Measurements from ENCODE around the gene ORM1.

Gene ORM1

GRCh38 chr9:114276908-114277821, 45.7 kb upstream of the ORM1 start:
- H3K27ac ChIP-seq (replicated peaks; ENCODE audit: low read length): no peak overlapping the region
- peaks cover 5% of the 10 kb centered on the region in 2 donors for H3K36me3 ChIP-seq (replicated peaks in 1 of 2; ENCODE audit: control insufficient read depth in 2 of 2, insufficient read depth in 2 of 2, low read length in 2 of 2)
- H4K91ac ChIP-seq (ENCODE audit: low read depth, low read length, poor library complexity): no peak overlapping the region
- H3K14ac ChIP-seq (ENCODE audit: low read length): no peak overlapping the region
- no peak overlapping the region for H2AFZ ChIP-seq (ENCODE audit: low read length)
- no peak overlapping the region for H2BK12ac ChIP-seq (ENCODE audit: low read length)
- WGBS, 2 donors (ENCODE audit: extremely low coverage in 2 of 2, insufficient read length in 2 of 2, insufficient replicate concordance in 1 of 2): no CpG with 5 or more reads among the region's 18 CpGs
- H3K9ac ChIP-seq (ENCODE audit: low read depth, low read length, poor library complexity): no peak overlapping the region
- peak overlapping the region; percentile 5 for H2AK5ac ChIP-seq (ENCODE audit: low read depth, low read length)
- no peak overlapping the region for H2BK120ac ChIP-seq (ENCODE audit: low read depth, low read length)
- no peaks in the 10 kb centered on the region for H3K9me3 ChIP-seq (replicated peaks in 1 of 2; ENCODE audit: control insufficient read depth in 2 of 2, insufficient read depth in 1 of 2, low read depth in 1 of 2, low read length in 2 of 2)
- no peak overlapping the region for H3K4ac ChIP-seq (ENCODE audit: low read length)
- H3K18ac ChIP-seq (ENCODE audit: low read length): no peak overlapping the region
- no peaks in the 10 kb centered on the region for H3K27me3 ChIP-seq (ENCODE audit: control insufficient read depth in 3 of 3, insufficient read depth in 3 of 3, low read depth in 1 of 3, low read length in 3 of 3)
- H3K79me1 ChIP-seq (ENCODE audit: low read depth, low read length): no peaks in the 10 kb centered on the region
- no peak overlapping the region for H3K4me3 ChIP-seq (ENCODE audit: low read length in 2 of 2)
- no peak overlapping the region for H2BK5ac ChIP-seq (ENCODE audit: low read length)
- no peak overlapping the region for H4K8ac ChIP-seq (ENCODE audit: low read depth, low read length)
- H2BK15ac ChIP-seq (ENCODE audit: low read length): no peak overlapping the region
- H3K4me1 ChIP-seq (ENCODE audit: control insufficient read depth in 2 of 2, insufficient read depth in 1 of 2, low read depth in 1 of 2, low read length in 2 of 2): peaks cover 0 to 7% of the 10 kb centered on the region in 2 donors
- no peak overlapping the region for H3K4me2 ChIP-seq (ENCODE audit: insufficient read depth, low read length, poor library complexity, severe bottlenecking)
- H3K23ac ChIP-seq (ENCODE audit: low read depth, low read length, poor library complexity): peak overlapping the region; percentile 25
- no peak for DNase-seq (ENCODE audit: low spot score)

- H2BK120ac ChIP-seq (ENCODE audit: low read depth, low read length): no peak overlapping the region
- no peak overlapping the region for H3K18ac ChIP-seq (ENCODE audit: low read length)
- no peak overlapping the region for H2BK12ac ChIP-seq (ENCODE audit: low read length)
- WGBS, 2 donors (ENCODE audit: extremely low coverage in 2 of 2, insufficient read length in 2 of 2, insufficient replicate concordance in 1 of 2): 100% methylated on average over 1 of the region's 3 CpGs; no CpG with 5 or more reads in 1 of the 2 donors
- no peak overlapping the region for H4K8ac ChIP-seq (ENCODE audit: low read depth, low read length)
- H2AFZ ChIP-seq (ENCODE audit: low read length): no peak overlapping the region
- H3K27me3 ChIP-seq (ENCODE audit: control insufficient read depth in 3 of 3, insufficient read depth in 3 of 3, low read depth in 1 of 3, low read length in 3 of 3): no peaks in the 10 kb centered on the region
- DNase-seq (ENCODE audit: low spot score): no peak
- H3K4me3 ChIP-seq (ENCODE audit: low read length in 2 of 2): peak overlapping the region in 1 of 2 donors; percentile 30
- H3K79me1 ChIP-seq (ENCODE audit: low read depth, low read length): no peaks in the 10 kb centered on the region
- H3K27ac ChIP-seq (replicated peaks; ENCODE audit: low read length): no peak overlapping the region
- no peak overlapping the region for H2BK5ac ChIP-seq (ENCODE audit: low read length)
- H3K4me1 ChIP-seq (ENCODE audit: control insufficient read depth in 2 of 2, insufficient read depth in 1 of 2, low read depth in 1 of 2, low read length in 2 of 2): peaks cover 0 to 7% of the 10 kb centered on the region in 2 donors
- H3K4ac ChIP-seq (ENCODE audit: low read length): no peak overlapping the region
- H3K9ac ChIP-seq (ENCODE audit: low read depth, low read length, poor library complexity): no peak overlapping the region
- no peaks in the 10 kb centered on the region for H3K9me3 ChIP-seq (replicated peaks in 1 of 2; ENCODE audit: control insufficient read depth in 2 of 2, insufficient read depth in 1 of 2, low read depth in 1 of 2, low read length in 2 of 2)
- H3K23ac ChIP-seq (ENCODE audit: low read depth, low read length, poor library complexity): no peak overlapping the region
- H3K36me3 ChIP-seq (replicated peaks in 1 of 2; ENCODE audit: control insufficient read depth in 2 of 2, insufficient read depth in 2 of 2, low read length in 2 of 2): peaks cover 5% of the 10 kb centered on the region in 2 donors
- H2AK5ac ChIP-seq (ENCODE audit: low read depth, low read length): no peak overlapping the region
- H3K4me2 ChIP-seq (ENCODE audit: insufficient read depth, low read length, poor library complexity, severe bottlenecking): no peak overlapping the region
- no peak overlapping the region for H3K14ac ChIP-seq (ENCODE audit: low read length)
- H4K91ac ChIP-seq (ENCODE audit: low read depth, low read length, poor library complexity): no peak overlapping the region
- H2BK15ac ChIP-seq (ENCODE audit: low read length): no peak overlapping the region
Observed at GRCh38 chr9:114278356-114278755, 44.5 kb upstream of the ORM1 start.

- Histone ChIP-seq H2BK12ac (ENCODE audit: low read length) (no peak overlapping the region), H3K9ac (ENCODE audit: low read depth, low read length, poor library complexity) (no peak overlapping the region), H2BK5ac (ENCODE audit: low read length) (no peak overlapping the region), H3K9me3 (replicated peaks in 1 of 2; ENCODE audit: control insufficient read depth in 2 of 2, insufficient read depth in 1 of 2, low read depth in 1 of 2, low read length in 2 of 2) (no peaks in the 10 kb centered on the region), H3K4ac (ENCODE audit: low read length) (no peak overlapping the region), H2BK15ac (ENCODE audit: low read length) (no peak overlapping the region), H3K36me3 (replicated peaks in 1 of 2; ENCODE audit: control insufficient read depth in 2 of 2, insufficient read depth in 2 of 2, low read length in 2 of 2) (peaks cover 5% of the 10 kb centered on the region in 2 donors), H4K8ac (ENCODE audit: low read depth, low read length) (no peak overlapping the region), H4K91ac (ENCODE audit: low read depth, low read length, poor library complexity) (no peak overlapping the region), H3K23ac (ENCODE audit: low read depth, low read length, poor library complexity) (no peak overlapping the region), H3K4me1 (ENCODE audit: control insufficient read depth in 2 of 2, insufficient read depth in 1 of 2, low read depth in 1 of 2, low read length in 2 of 2) (peaks cover 0 to 7% of the 10 kb centered on the region in 2 donors), H3K4me3 (ENCODE audit: low read length in 2 of 2) (no peak overlapping the region), H3K14ac (ENCODE audit: low read length) (no peak overlapping the region), H3K27ac (replicated peaks; ENCODE audit: low read length) (no peak overlapping the region), H3K18ac (ENCODE audit: low read length) (no peak overlapping the region), H3K27me3 (ENCODE audit: control insufficient read depth in 3 of 3, insufficient read depth in 3 of 3, low read depth in 1 of 3, low read length in 3 of 3) (no peaks in the 10 kb centered on the region), H3K4me2 (ENCODE audit: insufficient read depth, low read length, poor library complexity, severe bottlenecking) (no peak overlapping the region), H2AK5ac (ENCODE audit: low read depth, low read length) (peak overlapping the region; percentile 49), H2AFZ (ENCODE audit: low read length) (no peak overlapping the region), H2BK120ac (ENCODE audit: low read depth, low read length) (no peak overlapping the region), H3K79me1 (ENCODE audit: low read depth, low read length) (no peaks in the 10 kb centered on the region)
- no peak for DNase-seq (ENCODE audit: low spot score)
- no CpG with 5 or more reads among the region's 14 CpGs for WGBS, 2 donors (ENCODE audit: extremely low coverage in 2 of 2, insufficient read length in 2 of 2, insufficient replicate concordance in 1 of 2)
Observed at GRCh38 chr9:114278881-114279570, 43.9 kb upstream of the ORM1 start.

DNA sequence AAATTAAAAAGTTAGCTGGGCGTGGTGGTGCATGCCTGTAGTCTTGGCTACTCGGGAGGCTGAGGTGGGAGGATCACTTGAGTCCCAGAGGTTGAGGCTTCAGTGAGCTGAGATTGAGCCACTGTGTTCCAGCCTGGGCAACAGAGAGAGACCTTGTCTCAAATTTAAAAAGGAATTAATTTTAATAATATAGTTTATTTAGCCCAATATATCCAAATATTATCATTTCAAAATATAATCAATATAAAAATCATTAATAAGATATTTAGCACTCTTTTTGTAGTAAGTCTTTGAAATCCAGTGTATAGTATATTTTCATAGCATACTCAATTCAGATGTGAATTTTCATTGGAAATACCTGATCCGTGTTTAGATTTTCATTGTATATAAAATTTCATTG, 43.2 kb upstream of the ORM1 start:
- no peak overlapping the region for H2BK5ac ChIP-seq (ENCODE audit: low read length)
- H4K8ac ChIP-seq (ENCODE audit: low read depth, low read length): no peak overlapping the region
- no peak overlapping the region for H3K4me3 ChIP-seq (ENCODE audit: low read length in 2 of 2)
- DNase-seq (ENCODE audit: low spot score): no peak
- no peak overlapping the region for H2BK15ac ChIP-seq (ENCODE audit: low read length)
- WGBS, 2 donors (ENCODE audit: extremely low coverage in 2 of 2, insufficient read length in 2 of 2, insufficient replicate concordance in 1 of 2): no CpG with 5 or more reads among the region's 3 CpGs
- H3K36me3 ChIP-seq (replicated peaks in 1 of 2; ENCODE audit: control insufficient read depth in 2 of 2, insufficient read depth in 2 of 2, low read length in 2 of 2): peaks cover 7 to 8% of the 10 kb centered on the region in 2 donors
- no peak overlapping the region for H2BK120ac ChIP-seq (ENCODE audit: low read depth, low read length)
- no peak overlapping the region for H3K27ac ChIP-seq (replicated peaks; ENCODE audit: low read length)
- H3K23ac ChIP-seq (ENCODE audit: low read depth, low read length, poor library complexity): no peak overlapping the region
- H3K27me3 ChIP-seq (ENCODE audit: control insufficient read depth in 3 of 3, insufficient read depth in 3 of 3, low read depth in 1 of 3, low read length in 3 of 3): no peaks in the 10 kb centered on the region
- H2BK12ac ChIP-seq (ENCODE audit: low read length): no peak overlapping the region
- H2AK5ac ChIP-seq (ENCODE audit: low read depth, low read length): no peak overlapping the region
- no peak overlapping the region for H3K4me2 ChIP-seq (ENCODE audit: insufficient read depth, low read length, poor library complexity, severe bottlenecking)
- no peaks in the 10 kb centered on the region for H3K79me1 ChIP-seq (ENCODE audit: low read depth, low read length)
- H2AFZ ChIP-seq (ENCODE audit: low read length): no peak overlapping the region
- no peak overlapping the region for H3K9ac ChIP-seq (ENCODE audit: low read depth, low read length, poor library complexity)
- peaks cover 0 to 7% of the 10 kb centered on the region in 2 donors for H3K4me1 ChIP-seq (ENCODE audit: control insufficient read depth in 2 of 2, insufficient read depth in 1 of 2, low read depth in 1 of 2, low read length in 2 of 2)
- no peak overlapping the region for H3K4ac ChIP-seq (ENCODE audit: low read length)
- H3K9me3 ChIP-seq (replicated peaks in 1 of 2; ENCODE audit: control insufficient read depth in 2 of 2, insufficient read depth in 1 of 2, low read depth in 1 of 2, low read length in 2 of 2): no peaks in the 10 kb centered on the region
- H3K14ac ChIP-seq (ENCODE audit: low read length): no peak overlapping the region
- H3K18ac ChIP-seq (ENCODE audit: low read length): no peak overlapping the region
- no peak overlapping the region for H4K91ac ChIP-seq (ENCODE audit: low read depth, low read length, poor library complexity)
